Hindlimb muscle (tissue), 1 donor: ENCODE data around the gene PKMYT1. TPM values are rescaled to one million over a fixed set of nuclear protein-coding genes. Genes with fewer than 3 reads are reported as not detected.
A peak's percentile ranks its signal among the peaks of the same experiment; 100 is the strongest.

Source experiments
- DNase-seq: peaks from one replicate; pipeline ENCODE4 v3.0.0-alpha.2; 2013
- polyA plus RNA-seq: library from polyadenylated mRNA; unstranded; fragments of 120-200 nt; gene quantifications from one replicate; pipeline ENCODE4 v1.2.1, GENCODE V29; 2013; ENCODE audit not compliant: insufficient read length

The PKMYT1 gene
- polyA plus RNA-seq, 1 donor = 11.4 TPM

GRCh38 chr16:2973093-2973492, 7.2 kb downstream of the PKMYT1 start:
- no peak for DNase-seq

GRCh38 chr16:2971985-2972784, 8.1 kb downstream of the PKMYT1 start:
- DNase-seq = no peak

- DNase-seq = no peak
Observed at GRCh38 chr16:2971134-2971984, 8.9 kb downstream of the PKMYT1 start.

- no peak for DNase-seq
Observed at GRCh38 chr16:2970563-2970962, 9.7 kb downstream of the PKMYT1 start.

GRCh38 chr16:2969545-2970521, 10.4 kb downstream of the PKMYT1 start:
- DNase-seq = no peak

- peak; percentile 92 for DNase-seq
Observed at GRCh38 chr16:2968738-2969544, 11.3 kb downstream of the PKMYT1 start, which contains the start of gene PAQR4. Gene PAQR4 (plus strand): TSS chr16:2969348. CDS start chr16:2969675, 327 bp downstream.

GRCh38 chr16:2968368-2968737, 11.9 kb downstream of the PKMYT1 start:
- no peak for DNase-seq

GRCh38 chr16:2967721-2968161, 12.5 kb downstream of the PKMYT1 start:
- DNase-seq = no peak

GRCh38 chr16:2967211-2967631, 13.0 kb downstream of the PKMYT1 start:
- DNase-seq = no peak

GRCh38 chr16:2966808-2967191, 13.4 kb downstream of the PKMYT1 start:
- no peak for DNase-seq

GRCh38 chr16:2966043-2966807, 14.0 kb downstream of the PKMYT1 start:
- no peak for DNase-seq

GRCh38 chr16:2964475-2965336, 15.5 kb downstream of the PKMYT1 start:
- no peak for DNase-seq

GRCh38 chr16:2963723-2964474, 16.3 kb downstream of the PKMYT1 start, which contains the start of gene KREMEN2:
Gene KREMEN2 (plus strand): TSS chr16:2964275. CDS start chr16:2964521, 246 bp downstream.
- DNase-seq = no peak

GRCh38 chr16:2963074-2963722, 17.0 kb downstream of the PKMYT1 start:
- DNase-seq = no peak

- DNase-seq = no peak
Observed at GRCh38 chr16:2962334-2963073, 17.7 kb downstream of the PKMYT1 start.

- DNase-seq = no peak
Observed at GRCh38 chr16:2960183-2961010, 19.8 kb downstream of the PKMYT1 start.
